CD4-positive, alpha-beta T cell (primary cell): ENCODE data around the gene POLA1. TPM values are rescaled to one million over a fixed set of nuclear protein-coding genes. Genes with fewer than 3 reads are reported as not detected.

Experiments used
- ATAC-seq: fragments of 200-7000 bp; cut with Tn5 transposase; one replicate; pipeline ENCODE4 v1.10.0; 2022; ENCODE audit warnings: mild to moderate bottlenecking; ENCODE audit not compliant: poor library complexity
- CTCF ChIA-PET: fragments of 350-600 bp; sonication (Branson Sonifier 250); formaldehyde crosslinking; loops from one replicate; lab custom pipeline; 2021; ENCODE audit warnings: antibody characterized with exemption, inconsistent platforms; lab: Charles Lee
- POLR2A ChIA-PET: fragments of 350-600 bp; sonication (Branson Sonifier 250); formaldehyde crosslinking; loops from one replicate; lab custom pipeline; 2021; ENCODE audit warnings: antibody characterized with exemption, inconsistent platforms; lab: Charles Lee
- DNase-seq, 14 experiments: peaks; one replicate each; pipeline ENCODE4 v3.0.0-alpha.2; 2013 to 2020; ENCODE audit warnings: mixed read lengths in 2 of 14
- H3K27ac ChIP-seq, 2 donors: one replicate each; pipeline versions ENCODE4 v1.5.1 to v1.7.0; 2013; ENCODE audit warnings: low read length in 2 of 2, low read depth in 1 of 2, mild to moderate bottlenecking in 1 of 2
- H3K27me3 ChIP-seq, 2 experiments: 1 replicate in 1 of 2; 2 replicates in 1 of 2; pipeline versions ENCODE4 v1.6.1 to v1.7.0; 2013; ENCODE audit warnings: low read length in 2 of 2, control low read depth in 1 of 2, mild to moderate bottlenecking in 1 of 2, moderate library complexity in 1 of 2; ENCODE audit not compliant: insufficient read depth in 2 of 2, control insufficient read depth in 1 of 2
- H3K36me3 ChIP-seq: one replicate; pipeline ENCODE4 v1.6.1; 2013; ENCODE audit warnings: low read length, control low read depth; ENCODE audit not compliant: insufficient read depth
- H3K4me1 ChIP-seq: one replicate; pipeline ENCODE4 v1.6.1; 2013; ENCODE audit warnings: low read length, control low read depth; ENCODE audit not compliant: insufficient read depth
- H3K4me3 ChIP-seq: one replicate; pipeline ENCODE4 v1.5.1; 2013; ENCODE audit warnings: mild to moderate bottlenecking, low read length, moderate library complexity
- H3K9me3 ChIP-seq, 2 experiments: 1 replicate in 1 of 2; 2 replicates in 1 of 2; pipeline versions ENCODE4 v1.6.1 to v1.7.0; 2013; ENCODE audit warnings: low read length in 2 of 2, mild to moderate bottlenecking in 2 of 2, control low read depth in 1 of 2, moderate library complexity in 1 of 2; ENCODE audit not compliant: control insufficient read depth in 1 of 2, insufficient read depth in 1 of 2
- H3K27ac Mint-ChIP-seq: one replicate; pipeline ENCODE4 v1.8.0; 2020; ENCODE audit warnings: mixed read lengths
- H3K27me3 Mint-ChIP-seq: one replicate; pipeline ENCODE4 v1.8.0; 2021; ENCODE audit warnings: mixed read lengths
- H3K36me3 Mint-ChIP-seq: one replicate; pipeline ENCODE4 v1.8.0; 2021; ENCODE audit warnings: low read depth, mixed read lengths
- H3K4me1 Mint-ChIP-seq: one replicate; pipeline ENCODE4 v1.8.0; 2021; ENCODE audit warnings: low read depth, mixed read lengths
- H3K4me3 Mint-ChIP-seq: one replicate; pipeline ENCODE4 v1.8.0; 2020; ENCODE audit warnings: mild to moderate bottlenecking, mixed read lengths
- H3K9me3 Mint-ChIP-seq: one replicate; pipeline ENCODE4 v1.8.0; 2020; ENCODE audit warnings: mixed read lengths
- intact Hi-C, 2 experiments: fragments of 100-400 bp; cut with DNase I in 1 of 2; cut with micrococcal nuclease in 1 of 2; formaldehyde crosslinking; loops; one replicate each; pipeline versions ENCODE4 v1.15.1 to v1.9.0; 2023 to 2025; cut with DNase I, micrococcal nuclease
- total RNA-seq, 174 experiments: library from RNA in 2 of 174; stranded (reverse) in 2 of 174; gene quantifications; one replicate each; pipeline ENCODE4 v1.2.3 and lab custom pipeline; 2021 to 2026
- TF ChIP-seq, protein P1 (sequence below): fragments of 200-600 bp; IDR thresholded peaks from one replicate; pipeline ENCODE4 v1.8.0; 2022; ENCODE audit warnings: antibody characterized with exemption, mild to moderate bottlenecking

The POLA1 gene
- total RNA-seq, 2 experiments from 2014 or later, result 4.7 TPM

DNA sequence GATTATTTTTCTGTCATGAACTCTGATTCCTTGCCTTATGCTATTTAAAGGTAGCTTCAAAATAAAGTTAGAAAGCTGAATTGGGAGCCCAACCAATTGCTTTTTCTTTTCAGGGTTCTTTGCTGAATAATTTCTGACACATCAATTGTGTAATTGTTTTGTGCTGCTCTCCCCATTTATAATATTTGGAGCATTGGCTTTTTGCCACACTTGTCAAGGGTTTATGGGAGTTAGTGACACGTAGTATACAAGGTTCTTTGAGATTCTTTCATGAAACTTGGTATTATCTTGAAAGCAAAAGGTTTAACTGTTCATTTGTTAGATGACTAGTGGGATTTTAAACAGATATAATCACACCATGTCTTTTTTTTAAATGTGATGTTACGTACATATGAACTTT lies 80.9 kb downstream of the POLA1 start:
- H3K4me1 ChIP-seq, result no peaks in the 10 kb centered on the region
- TF ChIP-seq, protein P1, sequence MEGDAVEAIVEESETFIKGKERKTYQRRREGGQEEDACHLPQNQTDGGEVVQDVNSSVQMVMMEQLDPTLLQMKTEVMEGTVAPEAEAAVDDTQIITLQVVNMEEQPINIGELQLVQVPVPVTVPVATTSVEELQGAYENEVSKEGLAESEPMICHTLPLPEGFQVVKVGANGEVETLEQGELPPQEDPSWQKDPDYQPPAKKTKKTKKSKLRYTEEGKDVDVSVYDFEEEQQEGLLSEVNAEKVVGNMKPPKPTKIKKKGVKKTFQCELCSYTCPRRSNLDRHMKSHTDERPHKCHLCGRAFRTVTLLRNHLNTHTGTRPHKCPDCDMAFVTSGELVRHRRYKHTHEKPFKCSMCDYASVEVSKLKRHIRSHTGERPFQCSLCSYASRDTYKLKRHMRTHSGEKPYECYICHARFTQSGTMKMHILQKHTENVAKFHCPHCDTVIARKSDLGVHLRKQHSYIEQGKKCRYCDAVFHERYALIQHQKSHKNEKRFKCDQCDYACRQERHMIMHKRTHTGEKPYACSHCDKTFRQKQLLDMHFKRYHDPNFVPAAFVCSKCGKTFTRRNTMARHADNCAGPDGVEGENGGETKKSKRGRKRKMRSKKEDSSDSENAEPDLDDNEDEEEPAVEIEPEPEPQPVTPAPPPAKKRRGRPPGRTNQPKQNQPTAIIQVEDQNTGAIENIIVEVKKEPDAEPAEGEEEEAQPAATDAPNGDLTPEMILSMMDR, result no peak
- ATAC-seq (no peak), DNase-seq (no peak)
- H3K4me3 ChIP-seq, result no peak overlapping the region
- no peaks in the 10 kb centered on the region for H3K4me1 Mint-ChIP-seq
- H3K27me3 ChIP-seq, result no peaks in the 10 kb centered on the region
- H3K27ac Mint-ChIP-seq, result no peak overlapping the region
- H3K9me3 ChIP-seq, result no peaks in the 10 kb centered on the region
- H3K36me3 ChIP-seq, result peaks cover 3% of the 10 kb centered on the region
- H3K4me3 Mint-ChIP-seq, result no peak overlapping the region
- no peaks in the 10 kb centered on the region for H3K9me3 Mint-ChIP-seq
- no peak overlapping the region for H3K27ac ChIP-seq
- POLR2A ChIA-PET, result no interaction called here
- peaks cover 22% of the 10 kb centered on the region for H3K36me3 Mint-ChIP-seq
- CTCF ChIA-PET, result no interaction called here
- intact Hi-C loops, result no loop called here
- no peaks in the 10 kb centered on the region for H3K27me3 Mint-ChIP-seq

DNA sequence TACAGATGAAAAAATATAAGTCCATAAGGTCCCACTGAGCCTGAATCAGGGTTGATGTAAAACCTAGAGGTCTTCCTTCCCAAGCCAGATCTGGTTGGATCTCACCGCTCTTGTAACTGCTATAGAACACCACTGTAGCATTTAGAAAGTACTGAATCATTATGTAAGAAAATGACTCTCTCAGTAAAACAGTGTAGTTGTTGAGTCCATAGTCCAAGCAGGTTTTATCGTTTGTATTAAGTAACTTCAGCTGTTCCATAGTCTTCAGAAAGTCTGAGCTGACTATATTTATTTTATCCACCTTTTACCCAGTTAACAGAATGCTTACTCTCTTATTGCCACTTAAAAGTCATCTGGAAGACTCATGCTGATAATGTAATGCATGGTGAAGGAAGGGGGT lies 82.2 kb downstream of the POLA1 start:
- no peaks in the 10 kb centered on the region for H3K27me3 ChIP-seq
- Mint-ChIP-seq H3K27ac (no peak overlapping the region), H3K9me3 (no peaks in the 10 kb centered on the region), H3K27me3 (no peaks in the 10 kb centered on the region), H3K4me3 (no peak overlapping the region), H3K4me1 (no peaks in the 10 kb centered on the region), H3K36me3 (peaks cover 16% of the 10 kb centered on the region)
- ChIA-PET CTCF (no interaction called here), POLR2A (no interaction called here)
- no peak overlapping the region for H3K4me3 ChIP-seq
- no peaks in the 10 kb centered on the region for H3K9me3 ChIP-seq
- TF ChIP-seq, protein P1, result no peak
- ATAC-seq (no peak), DNase-seq (no peak)
- H3K36me3 ChIP-seq, result peaks cover 3% of the 10 kb centered on the region
- intact Hi-C loops, result no loop called here
- no peaks in the 10 kb centered on the region for H3K4me1 ChIP-seq
- H3K27ac ChIP-seq, result no peak overlapping the region

DNA sequence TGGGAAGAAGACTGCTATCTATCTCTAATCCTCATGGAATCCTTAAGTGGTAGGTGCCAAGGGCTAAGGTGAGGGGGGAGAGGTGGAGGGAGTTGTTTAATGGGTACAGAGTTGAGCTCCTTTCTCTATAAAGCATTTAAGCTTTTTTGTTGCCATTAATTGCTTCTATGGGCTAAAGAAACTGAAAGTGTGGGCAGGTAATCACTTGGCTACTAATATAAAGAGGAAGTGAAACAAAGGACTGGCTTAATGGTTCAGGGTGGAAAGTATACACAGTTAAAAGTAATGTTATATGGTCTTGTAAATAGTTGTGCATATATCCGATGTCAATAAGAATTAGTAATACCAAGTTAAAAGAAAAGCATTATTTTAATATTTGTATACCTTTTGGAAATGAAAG lies 83.9 kb downstream of the POLA1 start:
- Mint-ChIP-seq H3K27me3 (no peaks in the 10 kb centered on the region), H3K4me1 (no peaks in the 10 kb centered on the region), H3K27ac (no peak overlapping the region), H3K36me3 (peaks cover 12% of the 10 kb centered on the region), H3K9me3 (no peaks in the 10 kb centered on the region), H3K4me3 (no peak overlapping the region)
- DNase-seq (peak in 1 of 14 experiments; percentile 0), ATAC-seq (no peak)
- ChIA-PET CTCF (no interaction called here), POLR2A (no interaction called here)
- intact Hi-C loops, result no loop called here
- Histone ChIP-seq H3K4me1 (no peaks in the 10 kb centered on the region), H3K27ac (no peak overlapping the region), H3K27me3 (no peaks in the 10 kb centered on the region), H3K4me3 (no peak overlapping the region), H3K36me3 (peaks cover 3% of the 10 kb centered on the region), H3K9me3 (no peaks in the 10 kb centered on the region)
- TF ChIP-seq, protein P1, result no peak
